ENCODE results near the gene OR2A42. TPM values are rescaled to one million over a fixed set of nuclear protein-coding genes. Genes with fewer than 3 reads are reported as not detected.

OR2A42 gene
- total RNA-seq, result not detected in 2 replicates

GRCh38 chr7:144239365-144239764 lies at the start of gene OR2A42:
OR2A42 (minus strand) TSS chr7:144239605; CDS start chr7:144232843, 6,762 bp downstream.

GRCh38 chr7:144269188-144269587 lies 29.8 kb upstream of the OR2A42 start, which contains the start of gene CTAGE8:
CTAGE8 (minus strand) TSS chr7:144269288; CDS start chr7:144269250, 38 bp downstream.

GRCh38 chr7:144264692-144265091 lies 25.3 kb upstream of the OR2A42 start, which contains the start of gene OR2A7:
OR2A7 (minus strand) TSS chr7:144264792; CDS start chr7:144259628, 5,164 bp downstream.

GRCh38 chr7:144195212-144195872 lies 44.1 kb downstream of the OR2A42 start, which contains the start of gene ARHGEF35:
ARHGEF35 (minus strand) TSS chr7:144195833; CDS start chr7:144188383, 7,450 bp downstream.

GRCh38 chr7:144183166-144183565 lies 56.2 kb downstream of the OR2A42 start, which contains the start of gene CTAGE4:
CTAGE4 (plus strand) TSS chr7:144183466; CDS start chr7:144183504, 38 bp downstream.

Other genes starting within 250 kb of the OR2A42 start
- gene OR6B1, start 239.3 kb downstream of the OR2A42 start, total RNA-seq, result not detected in 2 replicates
- gene OR2A5, start 190.7 kb downstream of the OR2A42 start, total RNA-seq, result not detected in 2 replicates
- gene OR2A25, start 169.8 kb downstream of the OR2A42 start, total RNA-seq, result not detected in 2 replicates
- not detected in 2 replicates for gene OR2A12, start 153.3 kb downstream of the OR2A42 start, total RNA-seq
- not detected in 2 replicates for gene OR2A2, start 130.0 kb downstream of the OR2A42 start, total RNA-seq
- gene OR2A14, start 116.4 kb downstream of the OR2A42 start, total RNA-seq, result not detected in 2 replicates
- 0.09 TPM in 1 of 2 replicates, not detected in the other for gene CTAGE4, start 56.1 kb downstream of the OR2A42 start, total RNA-seq
- under 0.01 and 0.43 TPM in 2 replicates for gene ARHGEF35, start 43.8 kb downstream of the OR2A42 start, total RNA-seq
- not detected in 2 replicates for gene OR2A7, start 25.2 kb upstream of the OR2A42 start, total RNA-seq
- gene CTAGE8, start 29.7 kb upstream of the OR2A42 start, total RNA-seq, result not detected in 2 replicates
- gene OR2A1, start 72.8 kb upstream of the OR2A42 start, total RNA-seq, result under 0.01 TPM in 1 of 2 replicates, not detected in the other
- 0.11 and 0.34 TPM in 2 replicates for gene ARHGEF5, start 115.8 kb upstream of the OR2A42 start, total RNA-seq
- gene NOBOX, start 164.1 kb upstream of the OR2A42 start, total RNA-seq, result not detected in 2 replicates